Pancreas (tissue), 10 donors: ENCODE data around the gene AADAT. TPM values are rescaled to one million over a fixed set of nuclear protein-coding genes. Genes with fewer than 3 reads are reported as not detected.

Experiments used
- ATAC-seq, 4 donors: fragments of 200-7000 bp; cut with Tn5 transposase; one replicate each; pipeline versions ENCODE4 v1.8.0 to v1.9.1; 2020; ENCODE audit warnings: mild to moderate bottlenecking in 4 of 4, moderate library complexity in 4 of 4
- DNase-seq, 6 donors: peaks; one replicate each; pipeline ENCODE4 v3.0.0-alpha.2; 2020
- FAIRE-seq: peaks from 2 replicates; lab custom pipeline; 2012; peaks lifted over from hg19 to GRCh38; lab: Jason Lieb, UNC
- H3K27ac ChIP-seq, 4 donors: fragments of 200-600 bp; sonication (generic); 1 replicate in 3 of 4; 2 replicates in 1 of 4; pipeline versions ENCODE4 v1.5.0 to v1.8.0; 2020
- H3K27me3 ChIP-seq, 4 donors: fragments of 200-600 bp; one replicate each; pipeline ENCODE4 v1.8.0; 2021
- H3K36me3 ChIP-seq, 3 donors: fragments of 200-600 bp; sonication (generic) in 1 of 3; one replicate each; pipeline versions ENCODE4 v1.5.0 to v1.8.0; 2020 to 2021
- H3K4me1 ChIP-seq, 3 donors: fragments of 200-600 bp; one replicate each; pipeline ENCODE4 v1.8.0; 2021
- H3K4me3 ChIP-seq, 4 donors: fragments of 200-600 bp; sonication (generic) in 2 of 4; one replicate each; pipeline versions ENCODE4 v1.5.0 to v1.8.0; 2020 to 2021
- H3K9me3 ChIP-seq, 4 donors: fragments of 200-600 bp; one replicate each; pipeline ENCODE4 v1.8.0; 2021
- whole genome bisulfite sequencing, 2 donors: extraction: QIAGEN DNeasy Blood & Tissue Kit; methylation state at CpG; one replicate each; pipeline ENCODE4 v1.1.7; 2013; 5-methylcytosine and 5-hydroxymethylcytosine counted together
- intact Hi-C, 3 donors: fragments of 100-400 bp; cut with DNase I; formaldehyde crosslinking; loops; one replicate each; pipeline versions ENCODE4 v1.11.1 to v1.14.2; 2022
- polyA plus RNA-seq, 2 donors: library from polyadenylated mRNA; stranded (reverse); fragments of 200-250 nt; gene quantifications; one replicate each; pipeline ENCODE4 v1.2.3, GENCODE V29; 2013
- total RNA-seq, 6 donors: library from RNA; stranded (reverse); fragmentation: NEBNext Ultra II Directional in 4 of 6; extraction: Animal tissue kit (Norgen Biotek cat#: 25700) in 4 of 6; gene quantifications; one replicate each; pipeline versions ENCODE4 v1.2.1 to v1.2.4, GENCODE V29; 2021 to 2023
- TF ChIP-seq, protein P1 (sequence below), 4 donors: fragments of 200-600 bp; sonication (generic) in 3 of 4; IDR thresholded peaks; one replicate each; pipeline versions ENCODE4 v1.5.0 to v1.8.0; 2021; ENCODE audit warnings: antibody characterized with exemption in 4 of 4
- donor health status: healthy with polysubstance abuse.
- donor health status: DM: no; HTN: no; CAD: no; lungs with moderate emphysema.
- donor health status: DM: no; HTN: no; CAD: no.
- donor health status: control.
- donor health status: control.
- donor health status: Bipolar disorder and iron deficiency.
- donor health status: DM: yes; HTN: yes; CAD: no.
- donor health status: DM: no; HTN: no; CAD: no.
- donor health status: DM: no; HTN: no; CAD: no.
- donor health status: DM: yes; HTN: yes; CAD: no.

The AADAT gene
- total and polyA plus RNA-seq, 8 donors = 1.8 to 6.8 (median 3.1) TPM

GRCh38 chr4:170080496-170080895, 9.3 kb downstream of the AADAT start:
- H3K9me3 ChIP-seq = no peaks in the 10 kb centered on the region
- H3K36me3 ChIP-seq = peaks cover 0 to 10% (median 0%) of the 10 kb centered on the region in 3 donors
- H3K4me3 ChIP-seq = no peak overlapping the region
- ATAC-seq (no peak), DNase-seq (no peak), FAIRE-seq (no peak)
- no peaks in the 10 kb centered on the region for H3K4me1 ChIP-seq
- 74 to 92% methylated on average over 3 of the region's 3 CpGs for WGBS, 2 donors
- H3K27ac ChIP-seq = no peak overlapping the region
- intact Hi-C loops = no loop called here
- TF ChIP-seq, protein P1, sequence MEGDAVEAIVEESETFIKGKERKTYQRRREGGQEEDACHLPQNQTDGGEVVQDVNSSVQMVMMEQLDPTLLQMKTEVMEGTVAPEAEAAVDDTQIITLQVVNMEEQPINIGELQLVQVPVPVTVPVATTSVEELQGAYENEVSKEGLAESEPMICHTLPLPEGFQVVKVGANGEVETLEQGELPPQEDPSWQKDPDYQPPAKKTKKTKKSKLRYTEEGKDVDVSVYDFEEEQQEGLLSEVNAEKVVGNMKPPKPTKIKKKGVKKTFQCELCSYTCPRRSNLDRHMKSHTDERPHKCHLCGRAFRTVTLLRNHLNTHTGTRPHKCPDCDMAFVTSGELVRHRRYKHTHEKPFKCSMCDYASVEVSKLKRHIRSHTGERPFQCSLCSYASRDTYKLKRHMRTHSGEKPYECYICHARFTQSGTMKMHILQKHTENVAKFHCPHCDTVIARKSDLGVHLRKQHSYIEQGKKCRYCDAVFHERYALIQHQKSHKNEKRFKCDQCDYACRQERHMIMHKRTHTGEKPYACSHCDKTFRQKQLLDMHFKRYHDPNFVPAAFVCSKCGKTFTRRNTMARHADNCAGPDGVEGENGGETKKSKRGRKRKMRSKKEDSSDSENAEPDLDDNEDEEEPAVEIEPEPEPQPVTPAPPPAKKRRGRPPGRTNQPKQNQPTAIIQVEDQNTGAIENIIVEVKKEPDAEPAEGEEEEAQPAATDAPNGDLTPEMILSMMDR (IDR thresholded peaks at IDR 0.05) = no peak
- no peaks in the 10 kb centered on the region for H3K27me3 ChIP-seq

DNA sequence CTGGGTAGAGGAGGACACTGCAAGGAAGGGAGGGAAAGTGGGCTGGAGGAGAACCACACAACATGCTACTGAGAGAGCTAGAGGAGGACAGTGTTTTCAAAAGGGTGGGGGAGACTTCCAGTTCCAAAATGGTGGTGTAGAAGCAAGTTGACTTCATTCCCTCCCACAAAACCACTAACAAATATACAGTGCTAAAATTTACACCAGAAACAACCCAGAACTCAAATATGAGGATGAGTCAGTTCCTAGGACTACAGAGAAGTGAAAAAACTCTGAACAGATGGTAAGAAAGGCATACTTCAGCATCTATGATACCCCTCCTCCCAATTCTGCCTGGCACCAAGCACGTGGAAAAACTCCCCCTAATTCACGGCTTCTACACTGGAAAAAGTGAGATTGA, 9.8 kb downstream of the AADAT start:
- WGBS, 2 donors = 91% methylated on average over 2 of the region's 2 CpGs
- no peak overlapping the region for H3K4me3 ChIP-seq
- H3K4me1 ChIP-seq = no peaks in the 10 kb centered on the region
- peaks cover 0 to 10% (median 0%) of the 10 kb centered on the region in 3 donors for H3K36me3 ChIP-seq
- intact Hi-C loops = no loop called here
- DNase-seq = no peak
- no peaks in the 10 kb centered on the region for H3K27me3 ChIP-seq
- no peak for ATAC-seq
- no peak for FAIRE-seq
- no peak overlapping the region for H3K27ac ChIP-seq
- no peaks in the 10 kb centered on the region for H3K9me3 ChIP-seq
- TF ChIP-seq, protein P1 (IDR thresholded peaks at IDR 0.05) = no peak

GRCh38 chr4:170071196-170071595, 18.6 kb downstream of the AADAT start:
- TF ChIP-seq, protein P1 (IDR thresholded peaks at IDR 0.05) = no peak
- WGBS, 2 donors = 83 to 89% methylated on average over 6 of the region's 6 CpGs
- DNase-seq (no peak), ATAC-seq (no peak), FAIRE-seq (no peak)
- Histone ChIP-seq H3K27me3 (no peaks in the 10 kb centered on the region), H3K4me1 (no peaks in the 10 kb centered on the region), H3K4me3 (no peak overlapping the region), H3K9me3 (no peaks in the 10 kb centered on the region), H3K36me3 (no peaks in the 10 kb centered on the region), H3K27ac (no peak overlapping the region)
- intact Hi-C loops = no loop called here

DNA sequence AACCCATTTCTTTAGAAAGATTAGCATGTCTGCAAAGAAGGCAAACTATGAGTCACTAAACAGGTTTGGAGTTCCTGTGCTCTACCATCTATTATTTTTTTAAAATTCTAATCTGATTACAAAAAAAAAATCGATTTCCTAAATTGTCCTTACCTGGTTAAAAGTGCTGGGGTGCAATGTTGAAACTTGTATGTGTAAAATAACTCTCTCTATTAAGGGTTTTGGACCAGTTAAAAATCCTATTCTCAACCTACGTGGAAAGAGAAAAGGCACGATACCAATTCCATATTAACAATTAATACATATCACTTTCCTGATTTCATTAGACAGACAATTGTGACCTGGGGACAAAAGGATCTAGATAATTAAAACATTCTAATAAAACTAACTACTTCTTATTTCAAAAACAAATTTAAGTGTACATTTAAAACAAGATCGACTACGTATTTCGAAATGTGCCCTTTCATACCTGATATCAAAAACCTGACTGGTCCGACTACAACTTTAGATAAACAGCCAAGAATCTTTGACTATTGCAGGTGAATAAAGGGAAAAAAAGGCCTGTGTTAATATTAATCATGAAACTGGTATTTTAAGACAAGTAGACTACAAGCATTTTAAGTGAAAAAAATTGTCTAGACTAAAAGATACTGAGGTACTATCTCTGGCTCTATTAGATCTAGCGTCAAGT, 21.2 kb downstream of the AADAT start:
- no peak for DNase-seq
- TF ChIP-seq, protein P1 (IDR thresholded peaks at IDR 0.05) = no peak
- Histone ChIP-seq H3K9me3 (no peaks in the 10 kb centered on the region), H3K27ac (no peak overlapping the region), H3K36me3 (no peaks in the 10 kb centered on the region), H3K4me3 (no peak overlapping the region), H3K4me1 (no peaks in the 10 kb centered on the region), H3K27me3 (no peaks in the 10 kb centered on the region)
- intact Hi-C loops = no loop called here
- 77% methylated on average over 8 of the region's 8 CpGs for WGBS, 2 donors
- ATAC-seq = no peak
- no peak for FAIRE-seq

- ATAC-seq = no peak
- Histone ChIP-seq H3K27me3 (no peaks in the 10 kb centered on the region), H3K4me3 (no peak overlapping the region), H3K36me3 (no peaks in the 10 kb centered on the region), H3K4me1 (no peaks in the 10 kb centered on the region), H3K9me3 (no peaks in the 10 kb centered on the region), H3K27ac (no peak overlapping the region)
- no peak for FAIRE-seq
- no peak for DNase-seq
- TF ChIP-seq, protein P1 (IDR thresholded peaks at IDR 0.05) = no peak
- WGBS, 2 donors = 88 to 93% methylated on average over 4 of the region's 4 CpGs
- intact Hi-C loops = loop anchor here in 1 of 3 donors (10.0 kb wide), 1 partner anchor 245 kb away; no protein-coding TSS in a partner anchor
These were observed 30.3 kb downstream of the AADAT start for GRCh38 chr4:170059421-170059820.
